Measurements from ENCODE around the gene CABCOCO1. TPM values are rescaled to one million over a fixed set of nuclear protein-coding genes. Genes with fewer than 3 reads are reported as not detected.
A peak's percentile ranks its signal among the peaks of the same experiment; 100 is the strongest.
"Not testable (repeated sequence)": the region's sequence is repeated elsewhere in the genome, so short reads cannot be mapped to it uniquely, and the experiment has no call there.

The CABCOCO1 gene
- total RNA-seq, 1 donor from 2014 or later, result not detected

DNA sequence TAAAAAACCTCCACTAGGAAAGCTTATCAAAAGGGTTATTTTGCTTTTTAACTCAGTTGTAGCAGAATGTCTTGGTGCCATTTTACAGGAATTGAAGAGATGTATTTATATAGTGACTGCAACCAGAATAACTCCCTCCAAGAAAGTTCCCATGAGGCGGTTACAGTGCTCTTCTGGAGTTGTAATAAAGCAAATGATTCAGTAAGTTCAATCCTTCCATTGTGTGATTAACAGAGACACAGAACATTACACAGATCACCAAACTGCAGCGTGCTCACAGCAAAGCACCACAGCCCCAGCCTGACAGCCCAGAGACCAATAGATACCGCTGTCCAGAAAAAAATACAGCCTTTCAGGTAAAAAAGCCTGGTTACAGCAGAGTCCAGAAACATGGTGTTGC is 21.9 kb upstream of the CABCOCO1 start:
- DNase-seq, result no peak
- intact Hi-C loops (cut with micrococcal nuclease), result no loop called here
- ATAC-seq, result no peak

DNA sequence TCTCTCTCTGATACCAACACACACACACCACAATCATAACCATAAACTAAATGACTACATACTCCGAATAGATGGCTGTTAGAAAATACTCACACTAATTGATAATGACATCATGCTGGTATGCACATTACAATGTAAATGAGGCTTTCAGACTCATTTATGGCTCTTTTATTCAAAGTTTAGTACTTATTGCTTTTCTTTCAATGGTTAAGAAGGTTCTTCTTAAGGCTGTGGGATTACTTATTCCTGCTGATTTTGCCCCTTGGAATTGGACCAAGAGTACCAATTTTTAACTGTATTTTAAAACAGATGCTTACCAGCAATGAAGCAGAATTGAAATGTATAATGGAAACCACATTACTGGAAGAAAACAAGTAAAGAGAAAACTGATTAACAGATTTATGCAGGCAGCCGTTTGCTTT is 20.6 kb upstream of the CABCOCO1 start:
- ATAC-seq (no peak), DNase-seq (no peak)
- intact Hi-C loops (cut with micrococcal nuclease), result no loop called here

DNA sequence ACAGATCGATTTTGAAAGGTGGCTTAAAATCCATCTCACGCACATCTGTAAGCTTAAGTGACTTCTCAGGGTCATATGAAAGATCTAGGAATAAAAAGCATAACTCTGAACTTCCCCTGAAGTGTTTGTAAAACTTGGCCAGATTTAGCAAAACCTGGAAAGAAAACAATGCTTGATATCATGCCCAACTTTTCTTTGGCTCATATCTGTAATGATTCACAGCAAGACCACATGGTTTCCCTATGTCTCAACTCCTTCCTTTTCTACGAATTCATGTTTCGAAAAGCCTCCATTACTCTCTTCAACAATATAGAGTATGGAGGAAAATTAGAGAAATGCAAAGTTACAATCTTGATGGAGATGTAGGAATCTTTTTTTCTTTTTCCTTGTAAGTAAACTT is 20.1 kb upstream of the CABCOCO1 start:
- DNase-seq (no peak), ATAC-seq (peak; percentile 53)
- intact Hi-C loops (cut with micrococcal nuclease), result no loop called here

DNA sequence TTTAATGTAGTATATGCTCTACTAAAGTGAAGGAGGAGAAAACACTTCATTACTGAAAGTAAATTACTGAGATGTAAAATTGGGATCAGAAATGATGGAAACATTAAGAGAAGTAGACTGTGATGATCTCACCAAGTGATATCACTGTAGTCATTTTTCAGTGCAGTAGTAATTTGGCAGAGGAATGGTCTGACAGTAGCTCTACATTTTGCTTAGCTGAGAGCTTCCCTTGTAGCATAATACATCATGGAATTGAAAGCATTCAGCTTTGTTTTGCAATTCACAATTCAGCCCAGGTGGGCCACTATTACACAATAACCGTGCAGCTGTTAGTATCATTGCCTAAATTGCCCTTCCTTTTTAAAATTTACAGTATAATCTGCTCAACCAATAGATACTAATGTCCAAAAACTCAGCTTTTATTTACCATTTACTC is 19.4 kb upstream of the CABCOCO1 start:
- ATAC-seq, result peak; percentile 34
- intact Hi-C loops (cut with micrococcal nuclease), result no loop called here
- DNase-seq, result no peak

DNA sequence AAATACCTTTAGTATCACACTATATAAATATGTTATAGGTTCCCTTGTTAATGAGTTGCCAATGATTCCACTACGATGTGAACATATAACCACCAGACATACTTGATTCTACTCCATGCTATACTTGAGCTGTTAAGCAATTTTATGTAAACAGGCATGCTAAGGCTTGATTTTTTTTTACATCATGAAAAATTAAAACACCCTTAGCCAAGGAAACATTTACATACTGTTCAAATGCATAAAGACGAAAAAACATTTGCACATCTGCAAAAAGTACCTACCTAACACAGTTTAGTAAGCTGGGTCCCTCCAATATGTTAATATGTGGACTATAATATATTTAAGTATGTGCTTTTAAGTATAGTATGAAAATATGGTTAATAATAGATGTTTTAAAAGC is 9.0 kb upstream of the CABCOCO1 start:
- ATAC-seq (no peak), DNase-seq (no peak)
- intact Hi-C loops (cut with micrococcal nuclease), result no loop called here

DNA sequence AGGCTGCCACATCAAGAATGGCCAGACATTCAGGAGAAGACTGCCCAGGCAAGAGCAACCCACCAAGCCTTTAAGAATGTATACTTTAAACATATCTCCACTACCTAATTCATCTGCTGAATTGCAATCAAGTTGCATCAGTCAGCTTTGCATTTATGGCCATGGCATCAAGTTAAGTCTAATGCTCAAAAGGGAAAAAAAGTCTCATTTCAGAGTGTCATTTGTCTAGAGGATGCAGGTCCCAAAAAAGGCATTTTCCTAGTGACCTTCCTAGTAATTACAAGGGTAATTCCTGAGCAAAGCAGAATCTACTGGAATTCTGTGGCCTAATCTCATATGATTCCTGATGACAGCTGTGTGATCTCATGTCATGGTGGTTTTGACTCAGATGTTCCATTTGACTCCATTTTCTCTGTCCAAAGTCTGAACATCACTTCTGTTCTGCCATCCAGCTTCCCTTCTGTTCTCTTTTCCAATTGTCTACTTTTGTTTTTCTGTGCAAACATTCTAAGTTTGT is 7.3 kb upstream of the CABCOCO1 start:
- DNase-seq, result no peak
- no peak for ATAC-seq
- intact Hi-C loops (cut with micrococcal nuclease), result no loop called here

DNA sequence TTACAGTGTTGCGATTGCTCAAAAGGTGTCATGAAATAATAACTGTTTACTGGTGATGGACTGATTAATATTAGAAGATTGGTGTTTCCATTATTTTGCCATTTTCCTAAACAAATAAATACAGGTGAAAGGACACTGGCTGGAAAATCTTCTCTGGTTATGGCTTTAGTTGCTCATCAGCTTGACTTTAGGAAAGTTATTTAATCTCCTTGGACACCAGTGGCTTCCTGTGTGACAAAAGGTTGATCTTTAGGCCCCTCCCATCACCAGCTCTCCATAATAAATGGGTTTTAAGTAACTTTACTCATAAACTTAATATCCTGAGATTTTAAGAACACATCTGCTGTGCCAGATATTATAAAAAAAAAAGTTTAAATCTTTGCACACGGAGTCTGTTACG is 737 bp downstream of the CABCOCO1 start:
- no peak for ATAC-seq
- intact Hi-C loops (cut with micrococcal nuclease), result no loop called here
- DNase-seq, result no peak

DNA sequence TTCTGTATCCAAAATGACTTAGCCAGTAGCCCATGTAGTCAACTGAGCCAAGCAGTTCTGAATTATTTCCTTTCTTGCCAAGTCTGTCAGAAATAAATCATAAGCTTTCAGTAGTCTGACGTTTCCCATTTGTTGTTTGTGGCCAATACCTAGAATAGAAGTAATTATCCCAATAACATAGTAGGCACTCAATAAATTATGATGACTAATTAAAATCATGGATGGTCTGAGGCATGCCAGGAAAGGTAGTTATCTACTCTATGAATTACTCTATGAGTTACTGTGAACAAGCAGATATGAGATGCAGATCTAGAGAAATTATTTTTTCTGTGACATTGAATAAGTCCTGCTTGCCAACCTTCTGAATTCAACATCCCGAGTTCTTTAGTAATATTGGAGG is 2.3 kb downstream of the CABCOCO1 start:
- DNase-seq (no peak), ATAC-seq (no peak)
- intact Hi-C loops (cut with micrococcal nuclease), result no loop called here

DNA sequence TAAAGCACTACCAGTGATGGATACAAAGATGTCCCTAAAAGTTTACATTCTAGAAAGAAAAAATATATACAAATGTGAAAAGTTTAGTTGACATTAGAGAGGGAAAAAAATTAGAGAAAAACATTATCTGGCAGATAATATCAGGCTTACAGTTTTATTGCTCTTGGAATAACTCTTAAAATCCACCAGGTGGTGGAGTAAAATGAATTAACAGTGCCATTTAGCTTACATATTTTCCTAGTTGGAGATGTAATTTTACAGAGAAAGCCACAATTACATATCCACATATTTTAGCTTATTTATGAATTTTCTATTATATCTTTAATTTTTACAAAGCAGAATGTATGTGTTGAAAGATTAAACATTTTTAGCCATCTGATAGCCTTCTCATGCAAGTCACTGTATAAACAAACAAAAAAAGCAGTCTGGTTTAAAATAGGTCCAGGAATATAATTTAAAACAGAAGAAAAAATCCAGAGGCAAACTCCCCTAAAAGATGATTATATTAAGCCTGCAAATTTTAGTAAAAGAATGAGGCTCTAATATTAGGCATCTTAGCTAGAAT is 6.5 kb downstream of the CABCOCO1 start:
- intact Hi-C loops (cut with micrococcal nuclease), result no loop called here
- DNase-seq (no peak), ATAC-seq (no peak)

DNA sequence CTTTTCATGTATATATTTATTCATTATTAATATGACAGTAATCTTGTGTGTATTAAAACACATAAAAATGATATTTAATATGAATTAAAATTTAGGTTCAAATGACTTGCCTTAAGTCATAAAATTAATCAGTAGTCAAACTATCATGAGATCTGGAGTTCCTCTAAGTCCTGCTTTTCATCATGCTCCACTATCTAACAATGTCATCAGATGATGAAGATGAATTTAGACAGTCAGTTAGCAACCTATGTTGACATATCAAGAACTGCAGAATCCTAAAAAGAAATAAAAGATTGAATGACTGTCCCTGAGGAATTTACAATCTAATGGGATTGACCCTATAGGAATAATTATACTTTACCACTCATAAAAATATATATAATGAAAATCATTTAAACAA is 7.1 kb downstream of the CABCOCO1 start:
- ATAC-seq (no peak), DNase-seq (no peak)
- intact Hi-C loops (cut with micrococcal nuclease), result no loop called here

DNA sequence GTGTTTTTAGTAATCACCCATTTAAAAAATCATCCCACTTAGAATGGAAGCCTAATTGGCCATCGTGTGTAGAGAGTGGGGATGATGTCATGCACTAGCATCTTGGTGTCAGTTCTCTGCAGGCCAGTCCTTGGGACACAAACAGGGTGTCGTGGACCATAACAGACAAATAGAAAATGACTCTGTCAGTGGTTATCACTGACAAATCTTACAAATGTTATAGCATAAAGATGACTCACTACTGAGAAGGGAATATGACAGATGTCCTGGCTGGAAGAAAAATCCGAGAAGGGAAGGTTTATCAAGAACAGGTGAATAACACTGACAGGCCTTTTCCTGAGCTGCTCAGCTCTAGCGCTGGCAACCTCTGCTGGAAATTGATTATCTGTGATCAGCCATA is 10.6 kb downstream of the CABCOCO1 start:
- intact Hi-C loops (cut with micrococcal nuclease), result no loop called here
- DNase-seq (no peak), ATAC-seq (no peak)

DNA sequence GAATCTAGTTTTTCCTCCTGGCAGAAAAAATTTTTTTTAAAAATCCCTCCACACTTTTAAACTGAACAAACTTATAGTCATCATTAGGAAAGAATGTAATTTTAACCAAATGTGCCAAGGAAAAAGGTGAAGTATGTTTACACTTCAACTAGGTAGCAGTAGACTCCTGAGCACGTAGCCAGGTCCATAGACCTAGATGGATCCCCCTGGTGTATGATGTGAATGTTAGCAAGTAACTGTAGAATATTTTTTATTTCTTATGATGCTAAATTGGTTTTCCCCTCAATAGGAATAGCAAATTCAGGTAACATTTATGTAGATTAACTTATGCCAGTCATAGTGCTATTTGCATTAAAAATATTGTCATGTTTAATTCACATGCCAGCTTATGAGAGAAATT is 19.6 kb downstream of the CABCOCO1 start:
- DNase-seq (no peak), ATAC-seq (no peak)
- intact Hi-C loops (cut with micrococcal nuclease), result no loop called here

DNA sequence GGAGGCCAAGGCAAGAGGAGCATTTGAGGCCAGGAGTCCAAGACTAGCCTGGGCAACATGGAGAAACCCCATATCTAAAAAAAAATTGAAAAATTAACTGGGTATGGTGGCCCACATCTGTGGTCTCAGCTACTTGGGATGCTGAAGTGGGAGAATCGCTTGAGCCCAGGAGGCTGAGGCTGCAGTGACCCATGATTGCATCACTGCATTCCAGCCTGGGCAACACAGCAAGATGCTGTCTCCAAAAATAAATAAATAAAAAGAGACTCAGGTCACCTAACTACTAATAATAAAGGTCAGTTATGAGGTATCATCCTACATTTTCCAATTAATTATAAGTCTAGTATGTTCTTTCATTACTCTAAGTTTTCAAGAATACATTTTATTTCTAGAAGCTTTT is 20.6 kb downstream of the CABCOCO1 start:
- no peak for ATAC-seq
- no peak for DNase-seq
- intact Hi-C loops (cut with micrococcal nuclease), result no loop called here

DNA sequence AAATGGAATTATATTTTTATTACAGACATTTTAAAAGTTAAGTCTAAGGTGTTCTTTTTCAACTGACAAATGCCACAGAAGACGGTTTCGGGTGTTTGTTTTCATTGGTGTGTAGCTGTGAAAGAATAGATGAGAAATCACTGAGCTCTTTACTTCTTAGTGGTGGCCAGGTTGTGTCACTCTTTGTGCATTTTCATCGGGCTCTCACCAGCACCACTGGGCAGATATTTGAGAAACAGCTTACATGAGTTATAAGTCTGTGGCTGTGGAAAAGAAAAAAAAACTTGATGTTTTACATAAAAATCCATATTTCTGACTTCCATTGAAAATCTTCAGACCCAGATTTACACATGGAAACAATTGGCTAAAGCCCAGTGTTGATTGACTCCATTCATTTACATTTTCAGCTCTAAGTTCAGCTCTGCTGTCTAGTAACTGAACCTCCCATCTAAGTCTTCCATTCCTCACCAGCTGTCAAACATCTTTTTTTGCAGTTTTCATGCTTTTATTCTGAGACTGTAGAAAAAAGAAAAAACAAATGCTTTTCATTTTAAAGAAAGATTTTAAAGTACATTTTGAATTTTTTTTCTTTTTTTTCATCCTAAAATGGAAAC is 22.3 kb downstream of the CABCOCO1 start:
- intact Hi-C loops (cut with micrococcal nuclease), result no loop called here
- ATAC-seq (no peak), DNase-seq (no peak)

DNA sequence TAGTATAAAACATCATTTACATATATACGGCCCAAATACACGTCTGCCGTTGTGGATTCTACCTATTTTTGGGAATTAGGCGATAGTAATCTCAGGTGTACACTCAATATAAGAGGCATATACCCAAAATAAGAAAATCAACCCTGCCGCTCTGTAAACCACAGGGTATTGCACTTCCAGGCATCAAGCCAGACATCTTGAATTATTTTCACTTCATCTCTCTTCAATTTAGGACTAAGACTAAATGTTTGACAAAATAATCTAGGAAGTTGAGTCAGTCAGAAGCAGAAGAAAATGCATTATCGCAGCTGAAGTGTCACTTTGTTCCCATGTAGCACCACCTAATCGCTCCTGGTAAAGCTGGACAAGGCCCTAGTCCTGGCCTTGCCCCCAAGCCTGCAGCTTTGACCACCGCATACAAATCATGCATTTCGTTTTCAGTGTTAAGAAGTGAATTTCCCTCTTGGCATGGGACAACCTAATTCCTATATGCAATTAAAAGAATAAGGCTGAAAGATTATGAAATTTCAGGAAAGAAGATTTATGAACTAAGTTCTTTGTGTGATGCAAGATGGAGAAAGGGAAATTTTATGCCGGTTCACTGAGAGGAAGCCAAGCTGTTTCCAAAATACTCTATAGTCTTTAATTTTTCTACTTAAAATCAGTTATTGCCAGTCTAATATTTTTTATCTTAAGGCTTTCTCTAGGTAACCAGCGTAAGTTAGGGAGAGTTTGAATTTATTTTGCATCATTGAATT is 26.0 kb downstream of the CABCOCO1 start:
- DNase-seq (no peak), ATAC-seq (no peak)
- intact Hi-C loops (cut with micrococcal nuclease), result no loop called here

DNA sequence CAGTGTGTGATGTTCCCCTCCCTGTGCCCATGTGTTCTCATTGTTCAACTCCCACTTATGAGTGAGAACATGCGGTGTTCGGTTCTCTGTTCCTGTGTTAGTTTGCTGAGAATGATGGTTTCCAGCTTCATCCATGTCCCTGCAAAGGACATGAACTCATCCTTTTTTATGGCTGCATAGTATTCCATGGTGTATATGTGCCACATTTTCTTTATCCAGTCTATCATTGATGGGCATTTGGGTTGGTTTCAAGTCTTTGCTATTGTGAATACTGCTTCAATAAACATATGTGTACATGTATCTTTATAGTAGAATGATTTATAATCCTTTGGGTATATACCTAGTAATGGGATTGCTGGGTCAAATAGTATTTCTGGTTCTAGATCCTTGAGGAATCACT is 28.9 kb downstream of the CABCOCO1 start:
- ATAC-seq; intact Hi-C loops (cut with micrococcal nuclease); DNase-seq: not testable (repeated sequence)

DNA sequence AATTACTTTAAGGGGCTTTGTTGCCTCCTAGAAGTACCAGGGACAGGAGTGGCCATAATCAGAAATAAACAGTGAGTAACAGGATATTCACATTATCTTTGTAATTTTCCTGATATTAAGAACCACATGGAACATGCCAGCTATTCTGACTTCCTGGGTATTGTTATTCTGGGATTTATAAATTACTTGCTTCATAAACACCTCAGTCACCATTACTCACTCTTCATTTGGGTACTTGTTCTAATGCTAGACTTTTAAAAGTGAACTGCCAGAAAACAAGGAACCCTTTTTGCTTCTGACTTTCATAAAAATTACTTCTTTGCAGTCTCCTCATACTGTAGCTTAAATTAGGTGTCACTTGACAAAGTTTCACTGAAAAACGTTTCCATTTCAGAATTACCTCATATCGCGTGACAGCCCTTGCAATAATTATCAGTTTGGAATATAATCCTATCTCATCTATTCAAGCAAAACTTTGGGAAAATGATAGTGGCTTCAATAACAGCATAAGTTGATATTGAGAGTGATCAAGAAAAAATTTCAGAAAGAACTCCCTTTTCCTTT is 29.8 kb downstream of the CABCOCO1 start:
- DNase-seq (no peak), ATAC-seq (no peak)
- intact Hi-C loops (cut with micrococcal nuclease), result no loop called here

DNA sequence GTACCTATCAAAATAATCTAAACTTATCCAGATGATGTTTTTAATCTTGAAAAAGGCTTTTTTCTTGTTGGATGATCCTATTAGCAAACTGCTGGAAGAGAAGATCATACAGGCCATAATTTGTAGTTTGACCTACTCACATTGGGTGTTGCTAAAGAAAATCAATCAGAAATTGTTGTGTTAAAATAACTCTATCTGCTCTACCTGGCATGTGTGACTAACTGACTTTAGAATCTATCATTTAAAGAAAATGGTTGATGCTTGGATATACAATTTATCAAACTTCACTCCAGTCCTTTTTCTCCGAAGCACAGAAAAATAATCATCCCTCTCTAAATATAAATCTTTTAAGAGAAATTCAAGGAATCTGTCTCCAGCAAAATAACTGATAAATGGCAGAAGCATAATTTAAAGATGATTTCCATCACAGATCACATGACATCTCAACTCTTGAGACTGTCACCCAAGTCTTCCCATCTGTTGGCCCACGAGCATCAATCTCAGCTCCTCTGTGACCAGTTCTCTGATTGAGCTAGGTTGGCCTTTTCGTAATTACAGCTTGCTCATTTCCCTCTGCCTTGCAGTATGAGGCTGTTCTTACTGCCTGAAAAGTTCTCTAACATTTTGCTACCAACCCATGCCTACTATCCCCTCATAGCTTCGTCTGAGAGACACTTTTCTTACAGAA is 36.4 kb downstream of the CABCOCO1 start:
- intact Hi-C loops (cut with micrococcal nuclease), result no loop called here
- DNase-seq (no peak), ATAC-seq (no peak)

DNA sequence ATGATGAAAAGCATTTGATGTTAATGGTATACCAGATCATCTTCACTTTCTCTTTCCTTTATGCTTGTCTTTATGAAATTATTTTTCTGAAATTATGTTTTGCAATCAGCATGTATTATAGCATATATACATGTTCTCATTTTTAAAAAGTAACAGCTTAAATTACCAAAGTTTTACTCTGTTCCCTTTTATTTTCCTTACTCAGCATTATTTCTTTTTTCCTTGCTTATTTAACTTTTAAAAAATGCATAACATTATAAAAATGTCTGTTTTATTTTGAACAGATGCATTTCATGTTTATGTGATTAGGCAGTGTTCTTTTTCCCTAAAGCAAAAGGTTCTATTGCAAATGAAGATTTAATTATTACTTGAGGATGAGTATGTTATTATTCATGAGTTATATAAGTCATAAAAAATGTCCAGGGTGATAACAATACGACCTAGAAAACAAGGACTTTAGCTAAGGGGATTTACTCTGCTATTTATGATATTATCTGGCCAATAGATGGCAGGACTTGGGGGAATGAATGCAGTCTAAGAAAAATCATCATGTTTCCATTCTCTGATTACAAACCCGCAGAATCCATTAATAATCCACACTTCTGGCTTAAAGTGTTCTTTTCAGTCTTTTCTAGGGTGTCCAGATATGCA is 38.5 kb downstream of the CABCOCO1 start:
- DNase-seq (no peak), ATAC-seq (no peak)
- intact Hi-C loops (cut with micrococcal nuclease), result no loop called here
